ENCODE data around the gene SLC22A23.

The SLC22A23 gene

DNA sequence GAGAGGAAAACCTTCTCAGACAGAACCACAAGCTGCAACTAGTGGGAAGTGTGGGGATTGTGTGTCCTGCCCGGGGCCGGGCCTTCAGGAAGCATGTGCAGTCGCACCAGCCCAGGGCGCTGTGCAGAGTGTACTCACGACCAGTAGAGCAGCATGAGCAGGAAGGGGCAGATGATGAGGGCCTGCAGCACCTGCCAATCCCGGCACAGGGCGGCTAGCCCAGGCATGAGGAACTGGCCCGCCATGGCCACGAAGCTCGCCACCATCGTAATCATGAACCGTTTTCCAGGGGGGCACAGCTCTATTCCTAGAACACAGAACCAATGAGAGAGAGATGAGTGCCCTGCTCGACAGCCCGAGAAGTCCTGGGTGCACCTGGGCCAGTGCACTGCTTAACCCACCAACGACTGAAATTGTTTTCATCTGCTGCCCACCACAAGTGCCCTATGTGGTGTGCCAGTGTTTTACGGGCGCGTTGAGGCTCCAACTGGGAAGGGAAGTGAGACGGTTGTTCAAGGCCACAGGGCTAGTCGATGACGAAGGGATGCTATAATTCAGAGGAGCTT is 133.1 kb downstream of the SLC22A23 start:
- Histone ChIP-seq H4K8ac (ENCODE audit: low read length) (no peak overlapping the region), H2BK15ac (ENCODE audit: low read depth, poor library complexity, severe bottlenecking) (no peak overlapping the region), H3K4ac (ENCODE audit: low read depth in 1 of 2, low read length in 2 of 2) (no peak overlapping the region), H2BK12ac (ENCODE audit: low read length in 2 of 2) (no peak overlapping the region), H2BK120ac (ENCODE audit: low read depth, low read length) (no peak overlapping the region), H3K14ac (ENCODE audit: low read length in 2 of 2) (peak overlapping the region in 1 of 2 experiments; percentile 74), H3K9me3 (ENCODE audit: control insufficient read depth, low read length) (no peaks in the 10 kb centered on the region), H3K36me3 (ENCODE audit: control insufficient read depth in 1 of 2, insufficient read depth in 2 of 2, low read depth in 1 of 2, low read length in 2 of 2) (peaks cover 2 to 39% of the 10 kb centered on the region in 2 experiments), H3K18ac (ENCODE audit: low read depth in 1 of 2, low read length in 2 of 2) (peak overlapping the region in 1 of 2 experiments; percentile 55), H3K4me1 (ENCODE audit: control insufficient read depth, insufficient read depth, low read depth, low read length) (peaks cover 12% of the 10 kb centered on the region), H3K79me1 (replicated peaks; ENCODE audit: low read length, poor library complexity, severe bottlenecking) (no peaks in the 10 kb centered on the region), H3K4me2 (ENCODE audit: low read length, poor library complexity, severe bottlenecking) (no peak overlapping the region), H3K9ac (ENCODE audit: low read length) (no peak overlapping the region), H2AFZ (ENCODE audit: low read depth, low read length) (no peak overlapping the region), H4K91ac (ENCODE audit: low read length) (no peak overlapping the region), H3K27ac (ENCODE audit: low read length, poor library complexity, severe bottlenecking) (no peak overlapping the region), H3K4me3 (ENCODE audit: insufficient read depth in 1 of 2, low read depth in 1 of 2, low read length in 2 of 2) (no peak overlapping the region), H2AK5ac (ENCODE audit: low read length, severe bottlenecking) (no peak overlapping the region), H2BK5ac (ENCODE audit: low read depth, low read length, poor library complexity, severe bottlenecking) (no peak overlapping the region), H3K27me3 (ENCODE audit: control insufficient read depth in 1 of 2, insufficient read depth in 1 of 2, low read length in 2 of 2) (no peaks in the 10 kb centered on the region), H3K23ac (ENCODE audit: low read length in 2 of 2) (no peak overlapping the region)
- WGBS, result 95% methylated on average over 21 of the region's 21 CpGs
- no peak for DNase-seq

DNA sequence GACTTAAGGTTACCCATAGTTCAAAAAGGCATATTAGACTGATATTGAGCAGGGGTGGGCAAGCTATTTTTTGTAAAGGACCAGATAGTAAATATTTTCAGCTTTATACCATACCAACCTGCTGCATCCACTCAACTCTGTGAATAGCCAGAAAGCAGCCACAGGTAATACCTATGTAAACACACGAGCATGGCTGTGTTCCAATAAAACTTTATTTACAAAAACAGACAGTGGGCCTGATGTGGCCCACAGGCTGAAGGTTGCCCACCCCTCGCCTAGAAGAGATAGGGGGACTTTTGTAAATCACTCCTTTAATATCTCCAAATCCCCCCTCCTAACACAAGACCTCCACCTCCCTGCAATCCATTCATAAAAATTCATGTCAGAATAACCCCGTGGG is 133.7 kb downstream of the SLC22A23 start:
- peaks cover 2 to 39% of the 10 kb centered on the region in 2 experiments for H3K36me3 ChIP-seq (ENCODE audit: control insufficient read depth in 1 of 2, insufficient read depth in 2 of 2, low read depth in 1 of 2, low read length in 2 of 2)
- no peak overlapping the region for H3K4ac ChIP-seq (ENCODE audit: low read depth in 1 of 2, low read length in 2 of 2)
- H3K27me3 ChIP-seq (ENCODE audit: control insufficient read depth in 1 of 2, insufficient read depth in 1 of 2, low read length in 2 of 2), result no peaks in the 10 kb centered on the region
- no peak overlapping the region for H3K18ac ChIP-seq (ENCODE audit: low read depth in 1 of 2, low read length in 2 of 2)
- H2AFZ ChIP-seq (ENCODE audit: low read depth, low read length), result no peak overlapping the region
- no peak overlapping the region for H3K4me3 ChIP-seq (ENCODE audit: insufficient read depth in 1 of 2, low read depth in 1 of 2, low read length in 2 of 2)
- no peak overlapping the region for H2AK5ac ChIP-seq (ENCODE audit: low read length, severe bottlenecking)
- no peak overlapping the region for H3K23ac ChIP-seq (ENCODE audit: low read length in 2 of 2)
- H3K14ac ChIP-seq (ENCODE audit: low read length in 2 of 2), result no peak overlapping the region
- H3K9me3 ChIP-seq (ENCODE audit: control insufficient read depth, low read length), result no peaks in the 10 kb centered on the region
- H4K91ac ChIP-seq (ENCODE audit: low read length), result no peak overlapping the region
- 88% methylated on average over 1 of the region's 3 CpGs for WGBS
- H3K4me2 ChIP-seq (ENCODE audit: low read length, poor library complexity, severe bottlenecking), result no peak overlapping the region
- no peak overlapping the region for H2BK5ac ChIP-seq (ENCODE audit: low read depth, low read length, poor library complexity, severe bottlenecking)
- DNase-seq, result no peak
- peaks cover 12% of the 10 kb centered on the region for H3K4me1 ChIP-seq (ENCODE audit: control insufficient read depth, insufficient read depth, low read depth, low read length)
- H4K8ac ChIP-seq (ENCODE audit: low read length), result no peak overlapping the region
- H2BK12ac ChIP-seq (ENCODE audit: low read length in 2 of 2), result no peak overlapping the region
- no peak overlapping the region for H2BK120ac ChIP-seq (ENCODE audit: low read depth, low read length)
- no peak overlapping the region for H3K9ac ChIP-seq (ENCODE audit: low read length)
- no peak overlapping the region for H3K27ac ChIP-seq (ENCODE audit: low read length, poor library complexity, severe bottlenecking)
- H2BK15ac ChIP-seq (ENCODE audit: low read depth, poor library complexity, severe bottlenecking), result no peak overlapping the region
- no peaks in the 10 kb centered on the region for H3K79me1 ChIP-seq (replicated peaks; ENCODE audit: low read length, poor library complexity, severe bottlenecking)

DNA sequence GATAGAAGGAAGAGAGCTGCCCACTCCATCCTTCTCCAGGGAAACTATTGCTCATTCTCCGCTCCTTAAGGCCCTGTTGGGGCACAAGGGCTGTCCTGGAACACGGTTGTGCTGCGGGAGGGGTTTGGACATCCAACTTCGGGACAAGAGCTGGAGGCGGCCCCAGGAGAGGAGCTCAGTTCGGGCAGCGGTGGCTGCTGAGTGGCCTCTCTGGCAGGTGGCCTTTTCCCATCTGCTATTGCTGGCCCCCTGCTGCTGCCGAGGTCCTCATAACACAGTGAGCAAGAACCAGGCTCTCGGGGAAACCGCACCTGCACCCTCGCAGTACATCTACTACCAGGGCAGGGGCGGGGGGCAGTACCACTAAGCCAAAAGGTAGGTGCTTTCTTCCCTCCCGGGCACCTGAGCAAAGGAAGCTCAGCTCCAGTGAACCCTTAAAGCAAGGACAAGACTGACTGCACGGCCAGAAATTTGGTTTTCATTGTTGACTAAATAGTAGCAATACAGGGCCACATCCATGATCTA is 134.4 kb downstream of the SLC22A23 start:
- WGBS, result 94% methylated on average over 14 of the region's 14 CpGs
- H3K4me3 ChIP-seq (ENCODE audit: insufficient read depth in 1 of 2, low read depth in 1 of 2, low read length in 2 of 2), result no peak overlapping the region

DNA sequence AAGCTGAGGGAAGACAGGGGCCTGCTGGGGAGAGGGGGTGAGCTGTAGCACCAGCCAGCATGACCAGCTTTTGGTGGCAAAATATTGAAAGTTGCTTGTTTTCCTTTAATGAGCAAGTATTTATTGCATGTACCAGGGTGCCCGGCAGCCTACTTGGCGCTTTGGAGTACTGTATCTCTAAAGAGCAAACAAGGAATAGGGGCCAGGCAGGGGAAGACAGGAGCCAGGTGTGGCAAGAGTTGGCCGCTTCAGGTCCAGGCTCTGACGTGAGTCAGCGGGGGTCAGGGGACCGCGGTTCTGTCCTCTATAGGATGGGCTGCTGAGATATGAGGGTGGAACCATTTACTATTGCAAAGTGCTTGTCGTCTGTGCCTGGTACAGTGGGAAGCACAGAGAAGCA is 135.0 kb downstream of the SLC22A23 start:
- 94% methylated on average over 8 of the region's 8 CpGs for WGBS
- Histone ChIP-seq H2AK5ac (ENCODE audit: low read length, severe bottlenecking) (no peak overlapping the region), H2BK120ac (ENCODE audit: low read depth, low read length) (no peak overlapping the region), H3K14ac (ENCODE audit: low read length in 2 of 2) (no peak overlapping the region), H3K4me1 (ENCODE audit: control insufficient read depth, insufficient read depth, low read depth, low read length) (peaks cover 12% of the 10 kb centered on the region), H3K9me3 (ENCODE audit: control insufficient read depth, low read length) (no peaks in the 10 kb centered on the region), H2BK15ac (ENCODE audit: low read depth, poor library complexity, severe bottlenecking) (no peak overlapping the region), H3K4ac (ENCODE audit: low read depth in 1 of 2, low read length in 2 of 2) (no peak overlapping the region), H3K23ac (ENCODE audit: low read length in 2 of 2) (no peak overlapping the region), H2AFZ (ENCODE audit: low read depth, low read length) (no peak overlapping the region), H3K27me3 (ENCODE audit: control insufficient read depth in 1 of 2, insufficient read depth in 1 of 2, low read length in 2 of 2) (peaks cover 0 to 6% of the 10 kb centered on the region in 2 experiments), H2BK5ac (ENCODE audit: low read depth, low read length, poor library complexity, severe bottlenecking) (no peak overlapping the region), H4K8ac (ENCODE audit: low read length) (no peak overlapping the region), H3K36me3 (ENCODE audit: control insufficient read depth in 1 of 2, insufficient read depth in 2 of 2, low read depth in 1 of 2, low read length in 2 of 2) (peaks cover 2 to 41% of the 10 kb centered on the region in 2 experiments), H2BK12ac (ENCODE audit: low read length in 2 of 2) (no peak overlapping the region), H3K4me3 (ENCODE audit: insufficient read depth in 1 of 2, low read depth in 1 of 2, low read length in 2 of 2) (no peak overlapping the region), H3K9ac (ENCODE audit: low read length) (no peak overlapping the region), H4K91ac (ENCODE audit: low read length) (no peak overlapping the region), H3K27ac (ENCODE audit: low read length, poor library complexity, severe bottlenecking) (no peak overlapping the region), H3K79me1 (replicated peaks; ENCODE audit: low read length, poor library complexity, severe bottlenecking) (no peaks in the 10 kb centered on the region), H3K4me2 (ENCODE audit: low read length, poor library complexity, severe bottlenecking) (no peak overlapping the region), H3K18ac (ENCODE audit: low read depth in 1 of 2, low read length in 2 of 2) (no peak overlapping the region)
- no peak for DNase-seq

More for the DNA sequence above, 134.4 kb downstream of the SLC22A23 start:
- Histone ChIP-seq H2BK120ac (ENCODE audit: low read depth, low read length) (no peak overlapping the region), H3K9me3 (ENCODE audit: control insufficient read depth, low read length) (no peaks in the 10 kb centered on the region), H3K27ac (ENCODE audit: low read length, poor library complexity, severe bottlenecking) (no peak overlapping the region), H3K4ac (ENCODE audit: low read depth in 1 of 2, low read length in 2 of 2) (no peak overlapping the region), H3K18ac (ENCODE audit: low read depth in 1 of 2, low read length in 2 of 2) (no peak overlapping the region), H2BK5ac (ENCODE audit: low read depth, low read length, poor library complexity, severe bottlenecking) (no peak overlapping the region), H2BK12ac (ENCODE audit: low read length in 2 of 2) (no peak overlapping the region), H4K91ac (ENCODE audit: low read length) (no peak overlapping the region), H3K79me1 (replicated peaks; ENCODE audit: low read length, poor library complexity, severe bottlenecking) (no peaks in the 10 kb centered on the region), H3K27me3 (ENCODE audit: control insufficient read depth in 1 of 2, insufficient read depth in 1 of 2, low read length in 2 of 2) (peaks cover 0 to under 1% of the 10 kb centered on the region in 2 experiments), H3K14ac (ENCODE audit: low read length in 2 of 2) (no peak overlapping the region), H2BK15ac (ENCODE audit: low read depth, poor library complexity, severe bottlenecking) (no peak overlapping the region), H3K23ac (ENCODE audit: low read length in 2 of 2) (no peak overlapping the region), H2AFZ (ENCODE audit: low read depth, low read length) (no peak overlapping the region), H2AK5ac (ENCODE audit: low read length, severe bottlenecking) (no peak overlapping the region), H3K4me2 (ENCODE audit: low read length, poor library complexity, severe bottlenecking) (no peak overlapping the region), H3K4me1 (ENCODE audit: control insufficient read depth, insufficient read depth, low read depth, low read length) (peaks cover 12% of the 10 kb centered on the region), H3K9ac (ENCODE audit: low read length) (no peak overlapping the region), H4K8ac (ENCODE audit: low read length) (no peak overlapping the region), H3K36me3 (ENCODE audit: control insufficient read depth in 1 of 2, insufficient read depth in 2 of 2, low read depth in 1 of 2, low read length in 2 of 2) (peaks cover 2 to 39% of the 10 kb centered on the region in 2 experiments)
- no peak for DNase-seq

All from mesenchymal stem cell (in vitro differentiated cells and primary cell).